Natural killer cell (primary cell): ENCODE data around the gene FAM219A. TPM values are rescaled to one million over a fixed set of nuclear protein-coding genes. Genes with fewer than 3 reads are reported as not detected.

Experiments used
- ATAC-seq, 3 donors: fragments of 150-1000 bp in 2 of 3; fragments of 200-7000 bp in 1 of 3; cut with Tn5 transposase; 1 replicate in 1 of 3; 2 replicates in 2 of 3; pipeline ENCODE4 v1.10.0; 2021; ENCODE audit warnings: mild to moderate bottlenecking in 2 of 3, moderate library complexity in 2 of 3
- DNase-seq, 2 donors: peaks; one replicate each; pipeline versions ENCODE4 v3.0.0 to v3.0.0-alpha.2; 2013 to 2021; ENCODE audit warnings: mixed read lengths in 1 of 2
- H3K27ac ChIP-seq: one replicate; pipeline ENCODE4 v1.5.1; 2013; ENCODE audit warnings: mild to moderate bottlenecking, low read length
- H3K27me3 ChIP-seq: one replicate; pipeline ENCODE4 v1.6.1; 2013; ENCODE audit warnings: low read length; ENCODE audit not compliant: control insufficient read depth, insufficient read depth
- H3K36me3 ChIP-seq: one replicate; pipeline ENCODE4 v1.6.1; 2013; ENCODE audit warnings: low read length; ENCODE audit not compliant: control insufficient read depth, insufficient read depth
- H3K4me1 ChIP-seq: one replicate; pipeline ENCODE4 v1.6.1; 2013; ENCODE audit warnings: low read length; ENCODE audit not compliant: control insufficient read depth, insufficient read depth
- H3K4me3 ChIP-seq: one replicate; pipeline ENCODE4 v1.5.1; 2013; ENCODE audit warnings: low read length
- H3K9me3 ChIP-seq: one replicate; pipeline ENCODE4 v1.6.1; 2013; ENCODE audit warnings: low read length; ENCODE audit not compliant: control insufficient read depth, insufficient read depth
- H3K27ac Mint-ChIP-seq, 2 donors: one replicate each; pipeline ENCODE4 v1.8.0; 2022; ENCODE audit warnings: mild to moderate bottlenecking in 2 of 2, mixed read lengths in 2 of 2, moderate library complexity in 1 of 2
- H3K27me3 Mint-ChIP-seq, 2 donors: one replicate each; pipeline ENCODE4 v1.8.0; 2022; ENCODE audit warnings: low read depth in 2 of 2, mixed read lengths in 2 of 2
- H3K36me3 Mint-ChIP-seq: one replicate; pipeline ENCODE4 v1.8.0; 2022; ENCODE audit warnings: mixed read lengths
- H3K4me1 Mint-ChIP-seq, 2 donors: one replicate each; pipeline ENCODE4 v1.8.0; 2022; ENCODE audit warnings: mixed read lengths in 2 of 2
- H3K4me3 Mint-ChIP-seq: one replicate; pipeline ENCODE4 v1.8.0; 2022; ENCODE audit warnings: mild to moderate bottlenecking, moderate library complexity, mixed read lengths
- H3K9me3 Mint-ChIP-seq, 2 donors: one replicate each; pipeline ENCODE4 v1.8.0; 2022; ENCODE audit warnings: mixed read lengths in 2 of 2
- WGBS: methylation state at CpG from one replicate; pipeline ENCODE4 v1.1.7; 2013; ENCODE audit warnings: missing lambda C conversion rate; ENCODE audit not compliant: insufficient coverage; 5-methylcytosine and 5-hydroxymethylcytosine counted together
- intact Hi-C: fragments of 100-400 bp; cut with micrococcal nuclease; formaldehyde crosslinking; loops from one replicate; pipeline ENCODE4 v1.14.2; 2022
- total RNA-seq, 4 donors: library from RNA; stranded (reverse); fragments of 120-200 nt in 1 of 4; gene quantifications; one replicate each; pipeline versions ENCODE4 v1.2.3 to v1.2.4, GENCODE V29; 2013 to 2022
- TF ChIP-seq, protein P1 (sequence below): fragments of 200-600 bp; IDR thresholded peaks from one replicate; pipeline ENCODE4 v1.8.0; 2022; ENCODE audit warnings: antibody characterized with exemption

Gene FAM219A
- total RNA-seq, 3 donors from 2014 or later (not counting 1 experiment from before 2014, with no cell fraction given) = 18.9 to 20.6 (median 19.2) TPM

DNA sequence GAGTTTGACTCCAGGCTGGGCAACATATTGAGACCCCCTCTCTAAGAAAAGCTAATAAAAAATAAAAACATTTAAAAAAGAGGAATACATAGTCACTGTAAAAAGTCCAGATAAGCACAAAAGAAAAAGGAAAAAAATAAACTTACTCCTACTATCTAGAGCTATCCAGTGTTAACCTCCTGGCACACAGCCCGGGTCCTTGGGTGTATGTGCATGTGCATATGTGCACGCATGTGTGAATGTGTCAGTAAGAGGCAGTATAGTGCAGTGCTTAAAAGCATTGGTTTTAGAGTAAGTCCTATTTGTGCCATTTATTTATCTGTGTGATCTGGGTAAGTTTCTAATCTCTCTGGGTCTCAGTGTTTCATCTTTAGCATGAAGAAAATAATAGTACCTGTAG, 26.7 kb downstream of the FAM219A start:
- H3K4me1 Mint-ChIP-seq = peaks cover 5 to 17% of the 10 kb centered on the region in 2 donors
- H3K27ac Mint-ChIP-seq = no peak overlapping the region
- no peak overlapping the region for H3K4me3 ChIP-seq
- WGBS = 95% methylated on average over 2 of the region's 2 CpGs
- DNase-seq (no peak), ATAC-seq (no peak)
- no peaks in the 10 kb centered on the region for H3K36me3 ChIP-seq
- H3K27ac ChIP-seq = no peak overlapping the region
- TF ChIP-seq, protein P1, sequence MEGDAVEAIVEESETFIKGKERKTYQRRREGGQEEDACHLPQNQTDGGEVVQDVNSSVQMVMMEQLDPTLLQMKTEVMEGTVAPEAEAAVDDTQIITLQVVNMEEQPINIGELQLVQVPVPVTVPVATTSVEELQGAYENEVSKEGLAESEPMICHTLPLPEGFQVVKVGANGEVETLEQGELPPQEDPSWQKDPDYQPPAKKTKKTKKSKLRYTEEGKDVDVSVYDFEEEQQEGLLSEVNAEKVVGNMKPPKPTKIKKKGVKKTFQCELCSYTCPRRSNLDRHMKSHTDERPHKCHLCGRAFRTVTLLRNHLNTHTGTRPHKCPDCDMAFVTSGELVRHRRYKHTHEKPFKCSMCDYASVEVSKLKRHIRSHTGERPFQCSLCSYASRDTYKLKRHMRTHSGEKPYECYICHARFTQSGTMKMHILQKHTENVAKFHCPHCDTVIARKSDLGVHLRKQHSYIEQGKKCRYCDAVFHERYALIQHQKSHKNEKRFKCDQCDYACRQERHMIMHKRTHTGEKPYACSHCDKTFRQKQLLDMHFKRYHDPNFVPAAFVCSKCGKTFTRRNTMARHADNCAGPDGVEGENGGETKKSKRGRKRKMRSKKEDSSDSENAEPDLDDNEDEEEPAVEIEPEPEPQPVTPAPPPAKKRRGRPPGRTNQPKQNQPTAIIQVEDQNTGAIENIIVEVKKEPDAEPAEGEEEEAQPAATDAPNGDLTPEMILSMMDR = no peak
- no peak overlapping the region for H3K4me3 Mint-ChIP-seq
- no peaks in the 10 kb centered on the region for H3K9me3 Mint-ChIP-seq
- H3K4me1 ChIP-seq = no peaks in the 10 kb centered on the region
- intact Hi-C loops = no loop called here
- H3K27me3 Mint-ChIP-seq = no peaks in the 10 kb centered on the region
- H3K36me3 Mint-ChIP-seq = no peaks in the 10 kb centered on the region
- no peaks in the 10 kb centered on the region for H3K27me3 ChIP-seq
- H3K9me3 ChIP-seq = no peaks in the 10 kb centered on the region

DNA sequence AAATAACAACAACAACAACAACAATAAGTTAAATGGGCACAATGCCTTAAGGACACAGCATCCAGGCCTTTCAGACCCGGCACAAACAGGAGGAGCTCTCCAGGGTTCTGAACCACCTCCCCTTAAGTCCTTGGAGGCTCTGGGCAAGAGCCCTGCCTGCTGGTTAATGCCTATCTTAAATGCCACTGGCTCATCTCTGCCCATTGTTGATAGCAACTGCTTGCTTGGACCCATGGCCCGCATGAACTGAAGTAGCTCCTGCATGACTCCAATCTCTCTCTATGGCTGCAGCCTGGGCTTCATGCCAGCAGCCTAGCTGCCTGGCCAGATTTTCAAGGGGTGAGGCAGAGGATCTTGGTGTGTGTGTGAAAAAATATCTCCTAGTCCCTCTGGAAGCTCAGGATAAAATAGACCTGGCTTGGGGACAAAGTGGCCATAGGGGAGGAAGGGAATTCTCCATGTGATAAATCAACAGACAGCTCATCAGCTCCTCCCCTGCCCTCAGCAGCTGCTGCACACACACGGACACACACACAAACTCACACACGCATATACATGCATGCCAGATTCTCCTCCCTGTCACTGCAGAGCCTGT, 27.4 kb downstream of the FAM219A start:
- no peaks in the 10 kb centered on the region for H3K36me3 Mint-ChIP-seq
- peak in 1 of 2 donors; percentile 36 for DNase-seq
- intact Hi-C loops = no loop called here

DNA sequence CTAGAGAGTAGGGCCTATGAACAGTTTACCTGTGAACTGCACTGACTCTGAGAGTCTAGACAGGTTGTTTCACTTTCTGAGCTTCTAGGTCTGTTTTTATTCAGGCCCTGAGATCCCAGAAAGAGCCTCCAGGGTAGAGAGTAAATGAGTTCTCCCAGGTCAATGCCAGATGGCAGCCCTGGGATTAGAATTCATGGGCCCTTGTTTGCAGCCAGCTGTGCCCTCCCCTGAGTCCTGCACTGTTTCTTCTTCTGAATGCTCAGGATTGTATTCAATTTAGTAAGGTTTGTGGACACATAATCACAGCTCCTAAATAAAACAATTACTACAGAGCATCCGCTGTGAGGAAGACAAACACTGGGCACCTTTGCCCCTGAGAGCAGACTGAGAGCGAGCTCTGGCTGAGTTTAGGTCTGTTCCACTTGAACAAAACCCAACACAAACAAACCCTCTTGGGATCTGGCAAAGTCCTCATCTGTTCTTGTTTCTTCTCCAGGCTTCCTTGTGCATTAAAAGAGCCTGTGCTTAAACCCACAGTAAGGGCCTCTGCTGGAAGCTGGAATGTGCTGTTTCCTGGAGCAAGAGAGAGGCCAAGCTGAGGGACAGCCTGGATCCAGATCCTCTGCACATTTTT, 29.9 kb downstream of the FAM219A start:
- TF ChIP-seq, protein P1 = no peak

More for the DNA sequence above, 27.4 kb downstream of the FAM219A start:
- no peak overlapping the region for H3K4me3 ChIP-seq
- 70% methylated on average over 4 of the region's 4 CpGs for WGBS
- TF ChIP-seq, protein P1 = no peak
- H3K9me3 Mint-ChIP-seq = no peaks in the 10 kb centered on the region
- H3K9me3 ChIP-seq = no peaks in the 10 kb centered on the region
- no peak overlapping the region for H3K4me3 Mint-ChIP-seq
- H3K27ac ChIP-seq = no peak overlapping the region
- H3K27me3 ChIP-seq = no peaks in the 10 kb centered on the region
- H3K4me1 Mint-ChIP-seq = peaks cover 5 to 17% of the 10 kb centered on the region in 2 donors
- H3K27me3 Mint-ChIP-seq = no peaks in the 10 kb centered on the region
- no peak overlapping the region for H3K27ac Mint-ChIP-seq
- no peak for ATAC-seq
- H3K36me3 ChIP-seq = no peaks in the 10 kb centered on the region
- no peaks in the 10 kb centered on the region for H3K4me1 ChIP-seq

More for the DNA sequence above, 29.9 kb downstream of the FAM219A start:
- H3K27ac Mint-ChIP-seq = no peak overlapping the region
- intact Hi-C loops = no loop called here
- H3K4me1 Mint-ChIP-seq = peaks cover 5 to 17% of the 10 kb centered on the region in 2 donors
- no peak for ATAC-seq
- H3K9me3 Mint-ChIP-seq = no peaks in the 10 kb centered on the region
- no peak overlapping the region for H3K4me3 Mint-ChIP-seq
- Histone ChIP-seq H3K27ac (no peak overlapping the region), H3K36me3 (no peaks in the 10 kb centered on the region), H3K9me3 (no peaks in the 10 kb centered on the region), H3K4me3 (no peak overlapping the region), H3K27me3 (no peaks in the 10 kb centered on the region), H3K4me1 (no peaks in the 10 kb centered on the region)
- no peak for DNase-seq
- no peaks in the 10 kb centered on the region for H3K27me3 Mint-ChIP-seq
- WGBS = 96% methylated on average over 2 of the region's 2 CpGs
- H3K36me3 Mint-ChIP-seq = no peaks in the 10 kb centered on the region
